Lung (tissue), 12 donors: ENCODE measurements around the gene MEX3D. TPM values are rescaled to one million over a fixed set of nuclear protein-coding genes. Genes with fewer than 3 reads are reported as not detected.

ENCODE experiments used
- ATAC-seq: fragments of 200-7000 bp; cut with Tn5 transposase; one replicate; pipeline ENCODE4 v1.9.1; 2020; ENCODE audit warnings: moderate number of reproducible peaks; ENCODE audit not compliant: insufficient read depth, low FRiP score
- DNase-seq, 3 donors: peaks; one replicate each; pipeline ENCODE4 v3.0.0-alpha.2; 2013 to 2017
- H3K27ac ChIP-seq, 2 donors: one replicate each; pipeline ENCODE4 v1.5.1; 2013; ENCODE audit warnings: mild to moderate bottlenecking in 2 of 2, moderate library complexity in 2 of 2, control low read depth in 1 of 2, inconsistent platforms in 1 of 2, low read depth in 1 of 2, low read length in 1 of 2
- H3K27me3 ChIP-seq, 3 donors: one replicate each; pipeline ENCODE4 v1.5.1; 2013; ENCODE audit warnings: low read length in 2 of 3; ENCODE audit not compliant: control insufficient read depth in 3 of 3, insufficient read depth in 3 of 3
- H3K36me3 ChIP-seq, 4 donors: one replicate each; pipeline ENCODE4 v1.5.1; 2013; ENCODE audit warnings: low read length in 4 of 4, mild to moderate bottlenecking in 1 of 4, moderate library complexity in 1 of 4; ENCODE audit not compliant: control insufficient read depth in 4 of 4, insufficient read depth in 4 of 4
- H3K4me1 ChIP-seq, 5 donors: one replicate each; pipeline ENCODE4 v1.5.1; 2013; ENCODE audit warnings: low read length in 5 of 5, mild to moderate bottlenecking in 2 of 5, moderate library complexity in 1 of 5; ENCODE audit not compliant: control insufficient read depth in 5 of 5, insufficient read depth in 5 of 5
- H3K4me3 ChIP-seq: one replicate; pipeline ENCODE4 v1.5.1; 2013; ENCODE audit warnings: mild to moderate bottlenecking, control low read depth, moderate library complexity
- H3K9ac ChIP-seq, 2 donors: one replicate each; pipeline ENCODE4 v1.5.1; 2013; ENCODE audit warnings: low read length in 2 of 2, control low read depth in 1 of 2; ENCODE audit not compliant: insufficient read depth in 1 of 2
- H3K9me3 ChIP-seq, 4 donors: one replicate each; pipeline ENCODE4 v1.5.1; 2013; ENCODE audit warnings: low read length in 3 of 4, mild to moderate bottlenecking in 1 of 4, moderate library complexity in 1 of 4; ENCODE audit not compliant: control insufficient read depth in 4 of 4, insufficient read depth in 3 of 4
- CTCF ChIP-seq: IDR thresholded peaks from 2 replicates; pipeline ENCODE4 v1.5.1; 2012; ENCODE audit warnings: mild to moderate bottlenecking; ENCODE audit errors: control extremely low read depth, extremely low read depth
- WGBS, 2 donors: extraction: QIAGEN DNeasy Blood & Tissue Kit; methylation state at CpG; one replicate each; pipeline ENCODE4 v1.1.7; 2013; 5-methylcytosine and 5-hydroxymethylcytosine counted together
- polyA plus RNA-seq, 2 donors: library from polyadenylated mRNA; stranded (reverse); fragments of 200-250 nt; gene quantifications; one replicate each; pipeline ENCODE4 v1.2.1, GENCODE V29; 2013
- total RNA-seq, 2 donors: library from RNA; depleted of rRNA in 1 of 2; stranded (reverse); fragments of >200 nt in 1 of 2; gene quantifications; one replicate each; pipeline ENCODE4 v1.2.1, GENCODE V29; 2014 to 2021
- donor health status: control.
- donor health status: control.
- donor health status: Bipolar disorder and iron deficiency.
- donor health status: healthy.
- donor health status: DM: yes; HTN: yes; CAD: no.

Gene MEX3D
- total and polyA plus RNA-seq, 4 donors = 4.8 to 33.9 (median 19.8) TPM

- Histone ChIP-seq H3K4me3 (no peak overlapping the region), H3K27me3 (peaks cover 0 to 40% (median 21%) of the 10 kb centered on the region in 3 donors), H3K36me3 (no peaks in the 10 kb centered on the region), H3K9me3 (peaks cover 0 to 5% (median 0%) of the 10 kb centered on the region in 4 donors), H3K27ac (no peak overlapping the region), H3K4me1 (peaks cover 0 to 3% (median 0%) of the 10 kb centered on the region in 5 donors), H3K9ac (no peak overlapping the region)
- 38 to 48% methylated on average over 9 of the region's 9 CpGs for WGBS, 2 donors
- DNase-seq (no peak), ATAC-seq (no peak)
- no peak for TF ChIP-seq CTCF
These were observed 57.3 kb downstream of the MEX3D start for GRCh38 chr19:1510807-1511206.

- TF ChIP-seq CTCF = no peak
- Histone ChIP-seq H3K9me3 (peaks cover 0 to 6% (median 0%) of the 10 kb centered on the region in 4 donors), H3K9ac (no peak overlapping the region), H3K36me3 (no peaks in the 10 kb centered on the region), H3K27me3 (peaks cover 0 to 42% (median 23%) of the 10 kb centered on the region in 3 donors), H3K4me3 (no peak overlapping the region), H3K27ac (no peak overlapping the region), H3K4me1 (peaks cover 0 to 3% (median 0%) of the 10 kb centered on the region in 5 donors)
- no peak for ATAC-seq
- no peak for DNase-seq
- 31 to 48% methylated on average over 12 to 25 of the region's 25 CpGs for WGBS, 2 donors
These were observed 57.7 kb downstream of the MEX3D start for GRCh38 chr19:1510442-1510806.

GRCh38 chr19:1509602-1510441 is 58.3 kb downstream of the MEX3D start:
- Histone ChIP-seq H3K4me3 (no peak overlapping the region), H3K9ac (no peak overlapping the region), H3K9me3 (peaks cover 0 to 8% (median 0%) of the 10 kb centered on the region in 4 donors), H3K27ac (no peak overlapping the region), H3K27me3 (peaks cover 0 to 40% (median 27%) of the 10 kb centered on the region in 3 donors), H3K4me1 (peaks cover 0 to 3% (median 0%) of the 10 kb centered on the region in 5 donors), H3K36me3 (no peaks in the 10 kb centered on the region)
- ATAC-seq (no peak), DNase-seq (no peak)
- WGBS, 2 donors = 48 to 51% methylated on average over 11 of the region's 11 CpGs
- no peak for TF ChIP-seq CTCF
